ENCODE results near the gene STRIP2.
"Not testable (repeated sequence)": the region's sequence is repeated elsewhere in the genome, so short reads cannot be mapped to it uniquely, and the experiment has no call there.

STRIP2 gene

GRCh38 chr7:129534558-129535274, 100.5 kb downstream of the STRIP2 start:
- DNase-seq: not testable (repeated sequence)

- no peak for DNase-seq
Observed at GRCh38 chr7:129535896-129536295, 101.7 kb downstream of the STRIP2 start.

- DNase-seq: no peak
Observed at GRCh38 chr7:129536323-129536722, 102.1 kb downstream of the STRIP2 start.

All from NCI-H1417 (cell line).